KMS-11 (cell line): ENCODE data around the gene CRTC1.

ENCODE experiments used
- H2AFZ ChIP-seq: fragments of 200-600 bp; sonication (generic); 2 replicates; pipeline ENCODE4 v1.6.1; 2016; ENCODE audit warnings: antibody characterized with exemption, mixed run types, low read depth
- H3K27ac ChIP-seq: fragments of 200-600 bp; sonication (generic); 2 replicates; pipeline ENCODE4 v1.6.1; 2016; ENCODE audit warnings: mild to moderate bottlenecking, mixed run types
- H3K27me3 ChIP-seq: fragments of 200-600 bp; sonication (generic); 2 replicates; pipeline ENCODE4 v1.6.1; 2017; ENCODE audit warnings: mild to moderate bottlenecking, low read depth, mixed run types, moderate library complexity; ENCODE audit not compliant: insufficient read depth
- H3K36me3 ChIP-seq: fragments of 200-600 bp; sonication (generic); 2 replicates; pipeline ENCODE4 v1.6.1; 2017; ENCODE audit warnings: mild to moderate bottlenecking, mixed run types; ENCODE audit not compliant: insufficient read depth
- H3K4me1 ChIP-seq: fragments of 200-600 bp; sonication (generic); 2 replicates; pipeline ENCODE4 v1.6.1; 2016; ENCODE audit warnings: mild to moderate bottlenecking, low read depth, mixed run types; ENCODE audit not compliant: poor library complexity, severe bottlenecking
- H3K4me2 ChIP-seq: fragments of 200-600 bp; sonication (generic); 2 replicates; pipeline ENCODE4 v1.7.0; 2016; ENCODE audit warnings: mild to moderate bottlenecking, mixed run types
- H3K4me3 ChIP-seq: fragments of 200-600 bp; sonication (generic); IDR thresholded peaks from 2 replicates; pipeline ENCODE4 v1.6.1; 2017; ENCODE audit warnings: low read depth, low read length, mixed read lengths; ENCODE audit not compliant: insufficient read depth
- H3K79me2 ChIP-seq: fragments of 200-600 bp; sonication (generic); 2 replicates; pipeline ENCODE4 v1.6.1; 2016; ENCODE audit warnings: low read depth, mixed run types; ENCODE audit not compliant: insufficient read depth
- H3K9ac ChIP-seq: fragments of 200-600 bp; sonication (generic); 2 replicates; pipeline ENCODE4 v1.6.1; 2016; ENCODE audit warnings: mild to moderate bottlenecking, mixed run types
- H4K20me1 ChIP-seq: fragments of 200-600 bp; sonication (generic); 2 replicates; pipeline ENCODE4 v1.6.1; 2016; ENCODE audit warnings: mild to moderate bottlenecking, mixed run types; ENCODE audit not compliant: insufficient read depth
- CTCF ChIP-seq: fragments of 200-600 bp; sonication (generic); conservative IDR thresholded peaks from 2 replicates; pipeline ENCODE4 v1.6.1; 2017; ENCODE audit warnings: low read depth, mild to moderate bottlenecking, antibody characterized with exemption, low read length, moderate library complexity, mixed read lengths

Gene CRTC1

DNA sequence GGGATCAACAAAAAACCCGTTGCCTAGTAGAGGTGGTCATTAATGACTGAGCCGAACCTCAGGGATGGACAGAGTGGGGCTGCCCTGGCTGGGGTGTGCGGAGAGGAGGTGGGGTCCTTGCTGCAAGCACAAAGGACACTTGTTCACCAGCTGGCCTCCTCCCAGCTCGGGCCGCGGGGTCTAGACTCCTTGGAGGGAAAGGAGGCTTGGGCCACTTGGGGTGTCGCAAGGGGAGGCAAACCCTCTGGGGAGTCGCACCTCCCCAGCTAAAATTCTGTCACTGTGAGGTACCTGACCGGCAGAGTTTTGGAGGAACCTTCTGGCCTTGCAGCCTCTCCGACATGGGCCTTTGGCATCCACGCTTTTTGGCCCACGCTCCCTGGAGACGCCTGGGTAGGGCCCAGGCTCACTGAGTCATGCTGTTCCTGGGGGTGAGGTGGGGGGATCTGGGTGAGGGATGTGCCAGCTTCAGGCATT lies 38.4 kb upstream of the CRTC1 start:
- Histone ChIP-seq H3K4me1 (no peaks in the 10 kb centered on the region), H3K4me2 (no peak overlapping the region), H3K36me3 (no peaks in the 10 kb centered on the region), H4K20me1 (no peaks in the 10 kb centered on the region), H3K4me3 (no peak overlapping the region), H3K27me3 (no peaks in the 10 kb centered on the region), H3K79me2 (peaks cover 4% of the 10 kb centered on the region; the same call in 1 of the 2 replicates), H3K9ac (no peak overlapping the region), H3K27ac (no peak overlapping the region), H2AFZ (no peak overlapping the region)
- no peak for TF ChIP-seq CTCF

- Histone ChIP-seq H2AFZ (no peak overlapping the region), H3K4me3 (no peak overlapping the region), H3K27ac (no peak overlapping the region), H3K36me3 (no peaks in the 10 kb centered on the region), H3K9ac (no peak overlapping the region), H3K4me1 (no peaks in the 10 kb centered on the region), H4K20me1 (no peaks in the 10 kb centered on the region), H3K4me2 (no peak overlapping the region), H3K79me2 (no peaks in the 10 kb centered on the region; the same call in 1 of the 2 replicates), H3K27me3 (no peaks in the 10 kb centered on the region)
- TF ChIP-seq CTCF: no peak
Measured at GRCh38 chr19:18646535-18647370, 36.7 kb upstream of the CRTC1 start.

- H3K4me1 ChIP-seq: no peaks in the 10 kb centered on the region
- no peak overlapping the region for H3K9ac ChIP-seq
- no peak overlapping the region for H3K4me3 ChIP-seq
Measured at GRCh38 chr19:18647371-18647767, 36.1 kb upstream of the CRTC1 start.

DNA sequence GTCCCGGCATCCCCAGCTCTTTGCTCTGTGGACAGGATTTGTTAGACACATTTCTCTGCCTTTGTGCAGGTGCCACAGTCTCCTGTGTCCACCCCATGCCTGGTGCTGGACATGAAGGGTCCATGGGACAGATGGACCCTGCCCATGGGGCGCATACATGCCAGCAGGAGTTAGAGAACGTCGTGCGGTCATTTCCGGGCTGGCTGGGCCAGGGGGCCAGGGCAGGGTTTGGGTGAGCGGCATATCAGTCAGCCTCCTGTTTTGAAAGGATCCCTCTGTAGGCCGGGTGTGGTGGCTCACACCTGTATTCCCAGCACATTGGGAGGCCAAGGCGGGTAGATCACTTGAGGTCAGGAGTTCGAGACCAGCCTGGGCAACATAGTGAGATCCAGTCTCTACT lies 35.7 kb upstream of the CRTC1 start:
- no peak overlapping the region for H3K27ac ChIP-seq
- no peak overlapping the region for H2AFZ ChIP-seq
- no peaks in the 10 kb centered on the region for H3K36me3 ChIP-seq
- H4K20me1 ChIP-seq: no peaks in the 10 kb centered on the region
- no peaks in the 10 kb centered on the region for H3K27me3 ChIP-seq
- H3K4me3 ChIP-seq: no peak overlapping the region
- H3K79me2 ChIP-seq: no peaks in the 10 kb centered on the region; the same call in 1 of the 2 replicates
- H3K4me1 ChIP-seq: no peaks in the 10 kb centered on the region
- no peak overlapping the region for H3K9ac ChIP-seq
- H3K4me2 ChIP-seq: no peak overlapping the region
- no peak for TF ChIP-seq CTCF

More at GRCh38 chr19:18647371-18647767, 36.1 kb upstream of the CRTC1 start:
- Histone ChIP-seq H3K36me3 (no peaks in the 10 kb centered on the region), H3K79me2 (no peaks in the 10 kb centered on the region; the same call in 1 of the 2 replicates), H3K27me3 (no peaks in the 10 kb centered on the region), H3K27ac (no peak overlapping the region), H3K4me2 (no peak overlapping the region), H4K20me1 (no peaks in the 10 kb centered on the region), H2AFZ (no peak overlapping the region)
- TF ChIP-seq CTCF: no peak
